GM21717 (cell line): Measurements from ENCODE around the gene DSCAM.
"Not testable (repeated sequence)": the region's sequence is repeated elsewhere in the genome, so short reads cannot be mapped to it uniquely, and the experiment has no call there.

Source experiments
- ATAC-seq: cut with Tn5 transposase; IDR thresholded peaks from one replicate; pipeline ENCODE4 v1.9.1; 2021; ENCODE audit warnings: mild to moderate bottlenecking, moderate library complexity; ENCODE audit not compliant: unreplicated experiment

The DSCAM gene

GRCh38 chr21:40474513-40474912, 372.4 kb downstream of the DSCAM start:
- ATAC-seq = no peak

DNA sequence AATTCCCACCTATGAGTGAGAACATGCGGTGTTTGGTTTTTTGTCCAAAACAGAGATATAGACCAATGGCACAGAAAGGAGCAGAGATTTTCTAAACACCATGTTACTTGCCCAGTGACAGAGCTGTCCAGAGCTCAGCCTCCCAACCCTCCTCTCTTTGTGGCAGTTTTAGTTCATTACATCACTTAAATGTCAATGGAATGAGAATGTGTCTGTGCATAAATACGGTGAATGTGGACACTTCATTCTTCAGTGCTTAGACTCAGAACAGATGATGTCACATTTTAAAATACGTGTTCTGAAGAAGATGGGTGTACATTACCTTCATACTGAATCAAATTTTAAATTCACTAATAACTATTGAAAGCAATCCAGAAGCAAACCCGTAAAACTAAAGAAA, 374.9 kb downstream of the DSCAM start:
- no peak for ATAC-seq

DNA sequence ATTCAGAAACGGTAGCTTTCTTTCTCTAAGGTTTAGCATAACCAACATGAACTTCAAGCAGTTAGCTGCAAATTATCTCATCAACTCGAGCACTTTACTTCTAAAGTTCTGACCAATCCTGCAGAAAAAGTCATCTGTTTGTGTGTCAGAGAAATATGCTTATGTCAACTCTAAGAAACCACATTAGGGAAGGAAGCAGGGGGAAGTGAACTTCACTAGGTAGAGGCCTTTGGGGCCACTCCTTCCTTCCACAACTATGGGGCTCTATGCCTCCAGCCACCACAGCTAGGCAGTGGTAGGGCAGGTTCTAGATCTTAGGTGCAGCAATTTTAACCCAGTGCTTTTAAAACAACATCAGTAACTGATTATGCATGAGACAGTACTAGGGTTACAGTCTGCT, 375.9 kb downstream of the DSCAM start:
- ATAC-seq = no peak

DNA sequence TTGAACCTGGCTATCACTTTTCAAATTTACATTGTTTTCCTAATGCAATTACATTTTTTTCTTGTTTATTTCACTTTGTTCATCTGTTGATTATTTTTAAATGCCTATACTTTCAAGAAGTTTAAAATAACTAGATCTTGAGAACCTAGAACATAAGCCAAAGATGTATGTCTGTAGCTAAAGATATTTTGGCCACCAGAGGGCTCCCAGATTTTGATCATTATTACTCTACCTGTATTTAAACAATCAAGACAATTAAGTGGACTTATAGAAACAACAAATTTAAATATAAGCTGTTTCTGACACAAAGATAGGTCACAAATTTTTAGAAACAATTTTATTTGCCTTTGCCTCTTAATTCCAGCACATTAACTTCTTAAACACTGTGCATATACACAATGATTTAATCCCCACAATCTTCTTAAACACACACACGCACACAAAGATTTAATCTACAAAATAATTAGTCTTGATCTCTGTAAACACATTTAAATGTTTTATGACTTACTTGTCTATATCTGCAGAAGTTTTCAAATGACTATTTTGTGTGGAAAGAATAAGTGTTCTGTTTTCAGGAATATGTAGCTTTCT, 380.0 kb downstream of the DSCAM start:
- ATAC-seq = no peak

- no peak for ATAC-seq
Measured at GRCh38 chr21:40465382-40465781, 381.6 kb downstream of the DSCAM start.

DNA sequence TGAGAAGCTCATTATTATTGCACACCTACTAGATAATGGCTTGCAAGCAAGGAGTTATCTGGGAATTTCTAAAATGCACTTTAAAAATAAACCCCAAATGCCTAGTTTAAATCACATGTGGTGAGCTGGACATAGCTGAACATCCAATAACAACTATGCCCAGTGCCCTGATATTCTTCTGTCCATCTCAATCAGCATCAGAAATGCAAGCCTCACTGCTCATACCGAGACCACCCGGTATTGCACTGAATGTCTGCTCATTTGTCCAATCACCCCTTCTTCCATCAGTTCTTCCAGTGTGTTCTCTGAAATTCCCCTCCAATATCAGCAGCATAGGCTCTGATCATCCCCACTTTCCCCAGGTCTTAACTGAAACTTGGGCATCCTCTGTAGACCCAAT, 383.8 kb downstream of the DSCAM start:
- ATAC-seq = no peak

- no peak for ATAC-seq
Measured at GRCh38 chr21:40461008-40461407, 385.9 kb downstream of the DSCAM start.

- no peak for ATAC-seq
Measured at GRCh38 chr21:40457741-40458140, 389.2 kb downstream of the DSCAM start.

- no peak for ATAC-seq
Measured at GRCh38 chr21:40454057-40454456, 392.9 kb downstream of the DSCAM start.

- ATAC-seq = no peak
Measured at GRCh38 chr21:40453183-40453582, 393.8 kb downstream of the DSCAM start.

GRCh38 chr21:40452548-40452947, 394.4 kb downstream of the DSCAM start:
- ATAC-seq = no peak

DNA sequence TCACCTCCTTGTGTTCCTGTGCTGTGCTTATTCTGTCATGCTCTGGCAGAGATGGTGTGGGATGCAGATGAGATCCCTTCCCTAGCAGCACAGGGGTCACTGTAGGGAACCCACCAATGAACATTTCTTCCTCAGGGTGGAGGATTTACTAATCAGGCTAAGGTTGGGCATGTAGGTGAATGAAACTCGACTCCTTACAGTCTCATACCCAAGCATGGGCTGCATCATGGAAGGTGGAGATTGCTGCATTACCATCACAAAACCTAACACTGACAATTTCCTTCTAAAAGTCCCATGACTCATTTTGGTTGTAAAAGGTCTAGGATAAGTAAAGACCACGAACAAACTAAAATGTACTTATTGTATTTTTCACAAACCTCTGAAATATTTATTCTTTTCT, 399.9 kb downstream of the DSCAM start:
- no peak for ATAC-seq

GRCh38 chr21:40445349-40445921, 401.5 kb downstream of the DSCAM start:
- no peak for ATAC-seq

DNA sequence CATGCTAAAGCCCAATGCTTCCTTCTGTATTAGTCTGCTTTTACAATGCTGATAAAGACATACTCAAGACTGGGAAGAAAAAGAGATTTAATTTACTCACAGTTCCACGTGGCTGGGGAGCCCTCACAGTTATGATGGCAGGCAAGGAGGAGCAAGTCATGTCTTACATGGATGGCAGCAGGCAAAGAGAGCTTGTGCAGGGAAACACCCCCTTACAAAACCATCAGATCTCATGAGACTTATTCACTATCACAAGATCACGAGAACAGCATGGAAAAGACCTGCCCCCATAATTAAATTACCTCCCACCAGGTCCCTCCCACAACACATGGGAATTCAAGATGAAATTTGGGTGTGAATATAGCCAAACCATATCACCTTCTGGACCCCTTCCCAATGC, 407.4 kb downstream of the DSCAM start:
- ATAC-seq = not testable (repeated sequence)

DNA sequence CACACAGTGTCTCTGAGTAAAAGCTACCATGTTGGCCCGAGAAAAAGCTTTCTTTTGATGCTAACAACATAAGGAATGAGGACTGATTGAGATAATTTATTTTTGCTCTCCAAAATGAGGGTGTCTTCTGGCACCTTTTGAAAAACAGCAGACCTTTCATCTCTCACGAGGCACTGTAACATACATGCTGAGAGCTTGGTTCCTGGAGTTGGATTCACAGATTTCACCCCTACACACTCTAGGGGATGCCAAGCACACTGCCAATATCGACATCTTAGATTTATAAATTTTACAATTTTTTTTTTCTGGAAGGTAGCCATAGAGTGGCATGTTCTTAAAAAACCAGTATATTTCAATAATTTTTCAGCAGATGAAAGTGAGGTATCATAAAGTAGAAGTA, 408.3 kb downstream of the DSCAM start:
- no peak for ATAC-seq

GRCh38 chr21:40436261-40436660, 410.7 kb downstream of the DSCAM start:
- no peak for ATAC-seq

DNA sequence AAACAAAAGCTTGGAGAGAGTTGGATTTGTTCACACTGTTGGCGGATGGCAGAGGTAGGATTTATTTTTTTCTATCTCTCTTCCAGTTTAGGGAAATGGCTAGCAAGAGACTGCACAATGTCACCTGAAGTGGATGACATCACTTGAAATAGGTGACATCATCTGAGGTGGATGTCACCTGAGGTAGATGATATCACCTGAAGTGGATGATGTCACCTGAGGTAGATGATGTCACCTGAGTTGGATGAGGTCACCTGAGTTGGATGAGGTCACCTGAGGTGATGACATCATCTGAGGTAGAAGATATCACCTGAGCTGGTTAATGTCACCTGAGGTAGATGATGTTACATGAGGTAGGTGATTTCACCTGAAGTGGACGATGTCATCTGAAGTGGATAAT, 413.4 kb downstream of the DSCAM start:
- no peak for ATAC-seq

GRCh38 chr21:40425981-40426380, 421.0 kb downstream of the DSCAM start:
- ATAC-seq = no peak

DNA sequence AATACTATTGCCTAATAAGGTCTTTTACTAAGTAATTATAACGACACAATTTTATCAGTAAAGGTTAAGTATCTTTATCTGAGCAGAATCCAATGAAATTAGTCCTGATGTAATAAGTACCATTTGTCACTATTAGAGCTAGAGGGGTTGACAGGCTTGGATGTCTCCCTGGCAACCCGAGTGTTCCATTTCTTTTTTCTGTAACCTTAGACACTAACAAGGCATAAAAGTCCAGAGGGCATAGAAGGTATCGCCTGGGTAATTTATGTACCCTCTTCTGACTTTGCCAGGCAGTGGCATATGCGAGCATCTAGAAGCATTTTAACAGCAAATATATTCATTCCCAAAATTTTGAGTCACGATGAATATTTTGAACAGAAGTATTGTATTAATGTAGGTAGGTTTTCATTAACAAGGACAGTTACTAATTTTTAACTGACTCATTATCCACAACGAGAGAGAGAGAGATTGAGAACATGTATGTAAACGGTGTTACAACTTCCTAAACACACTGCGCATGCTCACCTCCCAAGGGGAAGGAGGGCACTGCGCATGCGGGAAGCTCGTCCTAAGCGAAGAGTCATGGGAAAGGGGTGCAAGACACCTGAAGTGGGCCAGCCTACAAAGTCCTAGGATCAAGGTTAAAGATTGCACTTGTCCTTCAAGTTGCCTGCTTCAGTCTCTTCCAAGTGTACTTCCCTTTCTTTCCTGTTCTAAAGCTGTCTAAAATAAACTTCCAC, 423.9 kb downstream of the DSCAM start:
- ATAC-seq = no peak

DNA sequence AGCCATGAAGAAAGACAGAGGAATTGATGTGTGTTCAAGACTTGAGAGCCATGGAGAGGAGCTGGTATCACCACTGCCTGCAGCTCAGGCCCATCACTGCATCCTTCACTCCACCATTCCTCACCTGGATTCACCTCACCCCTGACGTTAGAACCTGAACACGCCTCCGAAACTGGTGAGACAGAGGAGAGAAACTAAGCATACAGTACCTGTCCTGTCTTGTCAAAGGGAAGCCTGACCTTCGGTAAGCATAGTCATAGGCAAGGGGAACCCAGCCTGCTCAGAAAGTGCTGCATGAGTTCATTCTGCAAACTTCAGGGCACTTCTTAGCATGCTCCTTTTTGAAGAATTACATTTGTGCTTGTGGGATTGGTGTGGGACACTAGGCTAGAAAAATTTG, 425.8 kb downstream of the DSCAM start:
- ATAC-seq = no peak

- no peak for ATAC-seq
Measured at GRCh38 chr21:40416572-40416971, 430.4 kb downstream of the DSCAM start.

GRCh38 chr21:40408561-40408960, 438.4 kb downstream of the DSCAM start:
- ATAC-seq = no peak
